CD14-positive monocyte (primary cell): ENCODE measurements around the gene SFXN4. TPM values are rescaled to one million over a fixed set of nuclear protein-coding genes. Genes with fewer than 3 reads are reported as not detected.

Experiments
- DNase-seq, 3 donors: peaks; one replicate each; pipeline ENCODE4 v3.0.0-alpha.2; 2011 to 2022
- H2AFZ ChIP-seq: 2 replicates; pipeline ENCODE4 v1.6.0; 2012; ENCODE audit warnings: mild to moderate bottlenecking, low read depth, low read length, inconsistent platforms; ENCODE audit not compliant: insufficient read depth, poor library complexity, severe bottlenecking
- H3K27ac ChIP-seq, 2 donors: 1 replicate in 1 of 2; 2 replicates in 1 of 2; pipeline ENCODE4 v1.5.1; 2012 to 2013; ENCODE audit warnings: low read length in 2 of 2, control low read depth in 1 of 2, inconsistent platforms in 1 of 2, low read depth in 1 of 2, mild to moderate bottlenecking in 1 of 2
- H3K27me3 ChIP-seq, 2 donors: one replicate each; pipeline versions ENCODE4 v1.6.0 to v1.6.1; 2011 to 2013; ENCODE audit warnings: low read length in 2 of 2; ENCODE audit not compliant: control insufficient read depth in 2 of 2, insufficient read depth in 2 of 2
- H3K36me3 ChIP-seq, 2 donors: replicated peaks in 1 of 2; 1 replicate in 1 of 2; 2 replicates in 1 of 2; pipeline versions ENCODE4 v1.5.1 to v1.6.1; 2012 to 2013; ENCODE audit warnings: low read length in 2 of 2, control low read depth in 1 of 2, inconsistent platforms in 1 of 2, mild to moderate bottlenecking in 1 of 2; ENCODE audit not compliant: insufficient read depth in 2 of 2, control insufficient read depth in 1 of 2
- H3K4me1 ChIP-seq, 2 donors: 1 replicate in 1 of 2; 2 replicates in 1 of 2; pipeline versions ENCODE4 v1.5.1 to v1.6.1; 2012 to 2013; ENCODE audit warnings: low read length in 2 of 2, control low read depth in 1 of 2, inconsistent platforms in 1 of 2, mild to moderate bottlenecking in 1 of 2, moderate library complexity in 1 of 2; ENCODE audit not compliant: insufficient read depth in 2 of 2, control insufficient read depth in 1 of 2
- H3K4me2 ChIP-seq: replicated peaks from 2 replicates; pipeline ENCODE3; 2012; ENCODE audit warnings: low read length, moderate library complexity, mild to moderate bottlenecking; ENCODE audit not compliant: poor library complexity, severe bottlenecking; ENCODE audit errors: extremely low read depth
- H3K4me3 ChIP-seq, 3 experiments: fragments of 200-600 bp in 1 of 3; sonication (generic) in 1 of 3; replicated peaks in 1 of 3; 1 replicate in 2 of 3; 2 replicates in 1 of 3; pipeline ENCODE4 v1.5.1; 2011 to 2013; ENCODE audit warnings: low read length in 3 of 3, mild to moderate bottlenecking in 3 of 3, control low read depth in 2 of 3, low read depth in 2 of 3, inconsistent platforms in 1 of 3, moderate library complexity in 1 of 3
- H3K79me2 ChIP-seq: 2 replicates; pipeline ENCODE4 v1.6.0; 2012; ENCODE audit warnings: mild to moderate bottlenecking, control low read depth, inconsistent platforms, low read length, moderate library complexity; ENCODE audit not compliant: insufficient read depth
- H3K9ac ChIP-seq: 2 replicates; pipeline ENCODE4 v1.6.0; 2017; ENCODE audit warnings: low read length, mild to moderate bottlenecking; ENCODE audit not compliant: insufficient read depth, poor library complexity, severe bottlenecking
- H3K9me3 ChIP-seq, 2 donors: replicated peaks in 1 of 2; 1 replicate in 1 of 2; 2 replicates in 1 of 2; pipeline versions ENCODE4 v1.5.1 to v1.6.1; 2012 to 2013; ENCODE audit warnings: low read length in 2 of 2, control low read depth in 1 of 2; ENCODE audit not compliant: control insufficient read depth in 1 of 2, insufficient read depth in 1 of 2
- H4K20me1 ChIP-seq: 2 replicates; pipeline ENCODE4 v1.6.0; 2012; ENCODE audit warnings: mild to moderate bottlenecking, low read length, control low read depth, moderate library complexity; ENCODE audit not compliant: insufficient read depth
- H3K27ac Mint-ChIP-seq, 7 donors: one replicate each; pipeline ENCODE4 v1.8.0; 2020; ENCODE audit warnings: mild to moderate bottlenecking in 7 of 7, mixed read lengths in 7 of 7, moderate library complexity in 6 of 7, inconsistent platforms in 2 of 7
- H3K27me3 Mint-ChIP-seq, 3 donors: one replicate each; pipeline ENCODE4 v1.8.0; 2021 to 2022; ENCODE audit warnings: low read depth in 3 of 3, mild to moderate bottlenecking in 3 of 3, mixed read lengths in 3 of 3, moderate library complexity in 3 of 3, inconsistent platforms in 1 of 3
- H3K36me3 Mint-ChIP-seq, 2 donors: one replicate each; pipeline ENCODE4 v1.8.0; 2020; ENCODE audit warnings: mixed read lengths in 2 of 2, inconsistent platforms in 1 of 2, mild to moderate bottlenecking in 1 of 2
- H3K4me1 Mint-ChIP-seq: one replicate; pipeline ENCODE4 v1.8.0; 2020; ENCODE audit warnings: mild to moderate bottlenecking, mixed read lengths
- H3K4me3 Mint-ChIP-seq, 2 donors: one replicate each; pipeline ENCODE4 v1.8.0; 2020; ENCODE audit warnings: mild to moderate bottlenecking in 2 of 2, mixed read lengths in 2 of 2, moderate library complexity in 1 of 2
- H3K9me3 Mint-ChIP-seq, 7 donors: one replicate each; pipeline ENCODE4 v1.8.0; 2020 to 2022; ENCODE audit warnings: mixed read lengths in 7 of 7, mild to moderate bottlenecking in 6 of 7, moderate library complexity in 6 of 7, inconsistent platforms in 2 of 7
- WGBS: methylation state at CpG from one replicate; pipeline ENCODE4 v1.1.5; 2013; ENCODE audit warnings: missing lambda C conversion rate; ENCODE audit not compliant: insufficient coverage; 5-methylcytosine and 5-hydroxymethylcytosine counted together
- intact Hi-C, 2 donors: fragments of 100-400 bp; cut with micrococcal nuclease; formaldehyde crosslinking; loops; one replicate each; pipeline versions ENCODE4 v1.15.0 to v1.15.1; 2023
- polyA plus RNA-seq, 3 donors: library from polyadenylated mRNA; depleted of rRNA in 1 of 3; unstranded in 2 of 3; stranded (reverse) in 1 of 3; fragments of 300-500 nt in 2 of 3; fragments of >200 nt in 1 of 3; fragmentation: Illumina TruSeq in 2 of 3; gene quantifications; 1 replicate in 2 of 3; 2 replicates in 1 of 3; pipeline ENCODE4 v1.2.3, GENCODE V29; 2012 to 2021
- TF ChIP-seq, protein P1 (sequence below): fragments of 200-600 bp; IDR thresholded peaks from one replicate; pipeline ENCODE4 v1.8.0; 2022; ENCODE audit warnings: antibody characterized with exemption, mild to moderate bottlenecking

The SFXN4 gene
- polyA plus RNA-seq, 3 donors: 8.3 to 20.4 (median 18.3) TPM

GRCh38 chr10:119120413-119120867 lies 45.1 kb downstream of the SFXN4 start:
- intact Hi-C loops: no loop called here
- TF ChIP-seq, protein P1, sequence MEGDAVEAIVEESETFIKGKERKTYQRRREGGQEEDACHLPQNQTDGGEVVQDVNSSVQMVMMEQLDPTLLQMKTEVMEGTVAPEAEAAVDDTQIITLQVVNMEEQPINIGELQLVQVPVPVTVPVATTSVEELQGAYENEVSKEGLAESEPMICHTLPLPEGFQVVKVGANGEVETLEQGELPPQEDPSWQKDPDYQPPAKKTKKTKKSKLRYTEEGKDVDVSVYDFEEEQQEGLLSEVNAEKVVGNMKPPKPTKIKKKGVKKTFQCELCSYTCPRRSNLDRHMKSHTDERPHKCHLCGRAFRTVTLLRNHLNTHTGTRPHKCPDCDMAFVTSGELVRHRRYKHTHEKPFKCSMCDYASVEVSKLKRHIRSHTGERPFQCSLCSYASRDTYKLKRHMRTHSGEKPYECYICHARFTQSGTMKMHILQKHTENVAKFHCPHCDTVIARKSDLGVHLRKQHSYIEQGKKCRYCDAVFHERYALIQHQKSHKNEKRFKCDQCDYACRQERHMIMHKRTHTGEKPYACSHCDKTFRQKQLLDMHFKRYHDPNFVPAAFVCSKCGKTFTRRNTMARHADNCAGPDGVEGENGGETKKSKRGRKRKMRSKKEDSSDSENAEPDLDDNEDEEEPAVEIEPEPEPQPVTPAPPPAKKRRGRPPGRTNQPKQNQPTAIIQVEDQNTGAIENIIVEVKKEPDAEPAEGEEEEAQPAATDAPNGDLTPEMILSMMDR: no peak

GRCh38 chr10:119119400-119119799 lies 46.1 kb downstream of the SFXN4 start:
- peaks cover 21% of the 10 kb centered on the region for H3K4me1 Mint-ChIP-seq
- Histone ChIP-seq H3K79me2 (peaks cover 87% of the 10 kb centered on the region), H3K27me3 (no peaks in the 10 kb centered on the region), H3K4me1 (peaks cover 19 to 20% of the 10 kb centered on the region in 2 donors), H3K4me3 (no peak overlapping the region), H3K36me3 (peaks cover 67 to 97% of the 10 kb centered on the region in 2 donors), H3K4me2 (no peak overlapping the region), H3K9me3 (no peaks in the 10 kb centered on the region), H2AFZ (no peak overlapping the region), H3K9ac (no peak overlapping the region), H4K20me1 (peaks cover 22% of the 10 kb centered on the region), H3K27ac (peak overlapping the region in 1 of 2 donors; percentile 18)
- intact Hi-C loops: no loop called here
- H3K9me3 Mint-ChIP-seq: peaks cover 0 to 3% (median 0%) of the 10 kb centered on the region in 7 donors
- H3K36me3 Mint-ChIP-seq: peaks cover 51 to 95% of the 10 kb centered on the region in 2 donors
- H3K27me3 Mint-ChIP-seq: peaks cover 0 to 3% (median 0%) of the 10 kb centered on the region in 3 donors
- no peak overlapping the region for H3K4me3 Mint-ChIP-seq
- H3K27ac Mint-ChIP-seq: peak overlapping the region in 5 of 7 donors; percentile 30 to 74 (median 50)
- no CpG with 5 or more reads among the region's 1 CpG for WGBS
- DNase-seq: no peak
- TF ChIP-seq, protein P1: no peak

More at GRCh38 chr10:119120413-119120867, 45.1 kb downstream of the SFXN4 start:
- H4K20me1 ChIP-seq: peaks cover 21% of the 10 kb centered on the region
- no peaks in the 10 kb centered on the region for H3K9me3 ChIP-seq
- Mint-ChIP-seq H3K27ac (peak overlapping the region in 4 of 7 donors; percentile 6 to 61 (median 45)), H3K4me3 (no peak overlapping the region), H3K36me3 (peaks cover 50 to 98% of the 10 kb centered on the region in 2 donors), H3K9me3 (peaks cover 0 to 3% (median 0%) of the 10 kb centered on the region in 7 donors), H3K27me3 (peaks cover 0 to 3% (median 0%) of the 10 kb centered on the region in 3 donors), H3K4me1 (peaks cover 13% of the 10 kb centered on the region)
- H3K27me3 ChIP-seq: no peaks in the 10 kb centered on the region
- H3K4me1 ChIP-seq: peaks cover 11 to 14% of the 10 kb centered on the region in 2 donors
- peaks cover 69 to 97% of the 10 kb centered on the region in 2 donors for H3K36me3 ChIP-seq
- H3K9ac ChIP-seq: no peak overlapping the region
- WGBS: 14% methylated on average over 1 of the region's 4 CpGs
- H3K4me2 ChIP-seq: no peak overlapping the region
- H2AFZ ChIP-seq: no peak overlapping the region
- peaks cover 88% of the 10 kb centered on the region for H3K79me2 ChIP-seq
- peak overlapping the region in 1 of 2 donors; percentile 67 for H3K27ac ChIP-seq
- DNase-seq: peak in 1 of 3 donors; percentile 21
- no peak overlapping the region for H3K4me3 ChIP-seq
